HG03442 (cell line): ENCODE measurements around the gene INPP4A.

Experiments
- ATAC-seq: cut with Tn5 transposase; IDR thresholded peaks from one replicate; pipeline ENCODE4 v1.9.1; 2021; ENCODE audit warnings: mild to moderate bottlenecking, moderate library complexity; ENCODE audit not compliant: unreplicated experiment

INPP4A gene

DNA sequence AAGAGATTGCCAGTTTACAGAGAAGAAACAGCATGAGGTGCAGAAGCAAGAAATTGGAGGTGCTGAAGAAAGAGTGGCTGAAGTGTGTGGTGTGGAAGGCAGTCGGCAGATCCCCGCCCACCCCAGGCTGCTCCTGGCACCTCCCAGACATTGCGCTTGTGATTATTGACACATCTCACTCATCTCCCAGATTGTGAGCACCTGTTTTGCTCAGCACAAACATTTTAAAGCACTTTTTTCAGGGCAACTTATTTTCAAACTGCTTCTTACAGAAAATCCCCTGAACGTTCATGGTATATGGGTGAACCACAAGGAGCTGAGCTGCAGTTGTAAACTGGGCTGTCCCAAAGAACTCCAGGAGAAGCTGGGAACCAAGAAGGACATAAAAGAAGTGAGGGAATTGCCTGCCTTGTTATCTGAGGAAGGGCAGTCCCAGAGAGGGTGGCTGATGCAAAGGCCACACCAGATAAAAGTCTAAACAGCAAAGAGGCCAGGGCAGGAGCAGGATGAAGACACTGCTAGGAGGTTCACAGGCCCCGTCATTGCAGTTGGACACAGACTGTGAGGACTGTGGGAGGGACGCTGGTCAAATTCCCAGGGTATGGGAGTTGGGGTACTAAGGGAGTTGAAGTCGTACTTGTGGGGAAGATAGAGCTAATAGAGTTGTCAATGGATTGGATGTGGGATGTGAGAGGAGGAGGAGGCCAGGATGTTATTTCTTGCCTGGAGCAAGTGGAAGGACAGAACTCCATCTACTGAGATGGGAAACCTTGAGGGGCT, 65.1 kb downstream of the INPP4A start:
- ATAC-seq: no peak

GRCh38 chr2:98510322-98510662, 65.6 kb downstream of the INPP4A start:
- no peak for ATAC-seq

DNA sequence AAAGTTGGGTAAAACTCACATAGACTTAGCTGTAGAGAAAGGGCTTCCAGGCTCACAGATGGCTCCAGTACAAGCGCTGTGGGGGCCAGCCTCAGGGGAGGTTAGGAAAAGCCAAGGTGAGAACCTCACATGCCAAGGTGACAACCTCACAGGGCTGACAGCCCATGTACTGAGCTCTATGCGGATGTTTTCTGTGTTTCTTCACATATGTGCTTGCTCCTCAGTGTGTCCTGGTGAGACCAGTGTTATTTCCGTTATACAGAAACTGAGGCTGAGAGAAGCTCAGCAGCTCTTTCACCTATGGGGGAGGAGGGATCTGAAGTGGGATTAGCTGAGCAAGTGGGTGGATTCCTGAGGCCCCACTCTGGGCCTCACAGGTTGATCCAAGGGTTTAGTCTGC, 67.3 kb downstream of the INPP4A start:
- no peak for ATAC-seq

GRCh38 chr2:98512699-98513098, 68.0 kb downstream of the INPP4A start:
- ATAC-seq: no peak

- no peak for ATAC-seq
Observed at GRCh38 chr2:98514096-98514639, 69.5 kb downstream of the INPP4A start.

DNA sequence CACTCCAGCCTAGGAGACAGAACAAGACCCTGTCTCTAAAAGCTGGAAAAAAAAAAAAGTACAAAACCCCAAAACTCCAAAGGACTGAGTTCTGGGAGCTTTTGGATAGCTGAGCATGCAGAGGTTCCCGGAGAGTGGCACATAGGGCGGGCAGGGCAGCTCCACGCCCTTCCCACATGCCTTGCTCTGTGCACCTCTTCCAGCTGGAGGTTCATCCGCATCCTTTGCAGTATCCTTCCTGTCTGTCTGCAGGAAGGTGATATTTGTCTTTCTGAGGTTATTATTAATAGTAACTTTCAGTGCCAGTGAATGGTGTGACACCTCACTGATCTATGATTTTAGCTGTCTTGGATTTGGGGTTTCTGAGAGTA, 70.2 kb downstream of the INPP4A start:
- ATAC-seq: no peak

DNA sequence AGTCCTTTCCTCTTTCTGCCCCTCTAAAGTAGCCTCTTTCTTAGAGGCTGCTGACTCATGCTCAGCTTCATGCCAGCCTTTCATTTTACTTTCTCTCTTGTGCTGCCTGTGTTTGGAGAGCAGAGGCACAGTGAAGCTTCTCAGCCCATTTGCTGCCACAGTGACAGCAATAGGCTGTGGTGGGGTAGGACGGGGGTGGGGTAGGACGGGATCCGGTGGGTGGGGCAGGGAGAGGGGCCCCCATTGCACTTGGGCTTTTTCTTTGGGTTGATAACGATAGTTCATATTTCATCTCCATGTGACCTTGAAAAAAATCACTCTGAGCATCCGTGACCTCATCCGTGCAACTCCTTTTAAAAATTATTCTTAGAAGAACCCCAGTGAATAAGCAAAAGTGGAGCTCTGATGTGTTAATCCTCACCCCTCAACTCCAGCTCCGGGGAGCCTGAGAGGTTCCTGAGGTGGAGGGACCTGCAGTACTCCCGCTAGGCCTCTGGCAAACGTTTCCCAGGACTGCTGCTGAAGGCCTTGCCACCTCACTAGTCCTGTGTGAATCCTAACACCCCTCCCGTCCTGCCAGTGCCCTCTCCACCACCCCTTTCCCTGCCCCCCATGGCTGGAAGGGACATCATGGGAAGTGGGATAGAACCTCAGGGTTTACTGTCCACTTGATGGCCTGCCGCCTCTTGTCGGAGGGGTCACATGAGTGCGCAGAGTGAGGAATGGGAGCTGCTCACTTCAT, 70.8 kb downstream of the INPP4A start:
- peak; percentile 45 for ATAC-seq

DNA sequence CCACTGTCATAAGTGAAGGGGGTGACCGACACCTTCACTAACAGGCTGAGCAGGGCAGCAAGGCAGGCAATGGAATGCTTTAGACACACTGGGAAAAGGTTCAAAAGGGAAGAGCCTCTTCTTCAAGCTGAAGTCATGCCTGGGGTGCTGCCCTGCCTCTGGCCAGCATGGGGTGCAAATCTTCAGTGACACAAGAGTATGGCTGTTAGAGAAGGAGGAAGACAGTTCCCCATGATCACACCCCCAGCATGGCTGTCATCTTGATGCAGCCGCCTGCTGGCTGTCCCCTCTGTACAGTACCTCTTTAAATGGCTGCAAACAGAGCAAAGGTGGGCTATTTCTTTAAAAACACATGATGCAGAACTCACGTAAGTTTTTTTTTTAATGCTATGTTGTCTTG, 71.9 kb downstream of the INPP4A start:
- ATAC-seq: no peak

DNA sequence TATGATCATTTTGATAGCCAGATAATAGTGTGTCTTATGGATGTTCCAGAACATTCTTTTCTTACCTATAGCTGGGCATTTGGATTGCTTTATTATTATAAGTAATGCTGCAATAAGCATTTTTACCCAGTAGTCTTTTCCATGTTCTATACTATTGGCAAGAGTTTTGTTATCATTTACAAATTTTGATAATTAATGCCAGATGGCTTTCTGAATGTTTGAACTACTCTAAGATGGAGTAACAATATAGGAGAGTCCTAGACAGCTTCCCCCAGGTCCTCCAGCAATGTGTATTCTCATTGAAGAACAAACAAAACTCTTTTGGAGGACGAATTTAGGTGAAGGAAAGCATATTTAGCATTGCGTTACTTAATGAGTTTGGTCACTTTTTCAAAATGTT, 73.0 kb downstream of the INPP4A start:
- no peak for ATAC-seq

GRCh38 chr2:98518101-98518500, 73.4 kb downstream of the INPP4A start:
- ATAC-seq: no peak

GRCh38 chr2:98519156-98519555, 74.5 kb downstream of the INPP4A start:
- no peak for ATAC-seq

DNA sequence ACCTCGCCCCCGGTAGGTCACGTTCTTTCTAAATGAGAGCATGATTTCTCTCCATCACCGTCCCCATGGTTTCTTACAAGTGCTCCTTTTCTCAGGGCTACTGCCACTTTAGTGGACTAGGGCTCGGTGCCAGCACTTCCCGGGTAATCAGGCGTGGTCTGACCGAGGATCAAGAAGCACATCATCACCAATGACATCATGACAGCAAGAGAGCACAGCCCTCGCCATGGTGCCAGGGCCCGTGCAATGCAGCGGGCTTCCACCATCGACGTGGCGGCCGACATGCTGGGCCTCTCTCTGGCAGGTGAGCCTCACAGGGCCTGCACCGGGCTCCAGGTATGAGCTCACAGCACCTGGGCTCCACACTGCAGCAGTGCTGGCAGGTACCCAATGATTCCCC, 75.2 kb downstream of the INPP4A start:
- ATAC-seq: no peak

- no peak for ATAC-seq
Observed at GRCh38 chr2:98520806-98521205, 76.1 kb downstream of the INPP4A start.

DNA sequence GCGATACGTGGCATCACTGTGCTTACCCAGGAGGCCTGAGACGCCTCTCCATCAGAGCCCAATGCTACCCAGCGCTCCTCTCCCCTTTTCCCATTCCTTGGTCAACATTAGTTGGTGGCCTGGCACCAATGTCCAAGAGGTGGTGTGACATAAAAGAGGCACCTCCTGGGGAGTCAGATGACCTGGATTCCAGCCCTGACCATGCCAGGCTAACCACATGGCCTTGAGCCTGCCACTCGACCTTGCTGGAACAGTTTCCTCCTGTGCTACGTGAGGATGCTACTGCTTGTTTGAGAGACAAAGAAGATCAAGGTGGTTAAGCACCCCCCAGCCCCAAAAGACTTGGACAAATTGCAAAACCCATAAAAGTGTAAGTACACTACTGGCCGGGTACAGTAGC, 76.6 kb downstream of the INPP4A start:
- ATAC-seq: no peak

DNA sequence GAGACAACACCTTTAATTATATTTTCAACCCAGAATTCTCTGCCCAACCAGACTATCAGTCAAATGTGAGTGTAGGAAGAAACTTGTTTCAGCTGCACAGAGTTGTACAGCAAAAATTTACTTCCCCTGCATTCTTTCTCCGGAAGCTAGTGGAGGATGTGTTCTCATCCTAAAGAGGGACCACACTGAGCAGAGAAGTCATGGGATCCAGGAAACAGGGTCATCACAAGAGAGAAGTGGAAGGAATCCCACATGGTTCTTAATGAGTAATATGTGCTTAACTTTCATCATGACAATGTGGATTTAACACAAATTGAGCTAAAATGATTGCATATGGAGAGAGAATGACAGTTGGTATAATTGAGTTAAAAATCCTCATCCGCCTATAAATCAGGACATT, 78.2 kb downstream of the INPP4A start:
- ATAC-seq: no peak

- ATAC-seq: no peak
Observed at GRCh38 chr2:98524168-98524567, 79.5 kb downstream of the INPP4A start.

DNA sequence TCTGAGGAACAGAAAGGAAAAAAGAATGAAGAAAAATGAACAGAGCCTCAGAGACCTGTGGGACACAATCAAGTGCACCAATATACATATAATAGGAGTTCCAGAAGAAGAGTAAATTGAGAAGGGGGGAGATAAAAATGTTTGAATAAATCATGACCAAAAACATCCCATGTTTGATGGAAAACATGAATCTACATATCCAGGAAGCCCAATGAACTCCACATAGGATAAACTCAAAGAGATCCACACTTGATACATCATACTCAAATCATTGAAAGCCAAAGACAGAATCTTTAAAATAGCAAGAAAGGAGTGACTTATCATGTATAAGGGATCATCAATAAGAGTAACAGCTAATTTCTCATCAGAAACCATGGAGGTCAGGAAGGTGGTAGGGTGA, 83.7 kb downstream of the INPP4A start:
- no peak for ATAC-seq

GRCh38 chr2:98530114-98530513, 85.5 kb downstream of the INPP4A start:
- ATAC-seq: no peak

- ATAC-seq: no peak
Observed at GRCh38 chr2:98532756-98533155, 88.1 kb downstream of the INPP4A start.

GRCh38 chr2:98533547-98533946, 88.9 kb downstream of the INPP4A start:
- no peak for ATAC-seq

- ATAC-seq: no peak
Observed at GRCh38 chr2:98534761-98535160, 90.1 kb downstream of the INPP4A start.

DNA sequence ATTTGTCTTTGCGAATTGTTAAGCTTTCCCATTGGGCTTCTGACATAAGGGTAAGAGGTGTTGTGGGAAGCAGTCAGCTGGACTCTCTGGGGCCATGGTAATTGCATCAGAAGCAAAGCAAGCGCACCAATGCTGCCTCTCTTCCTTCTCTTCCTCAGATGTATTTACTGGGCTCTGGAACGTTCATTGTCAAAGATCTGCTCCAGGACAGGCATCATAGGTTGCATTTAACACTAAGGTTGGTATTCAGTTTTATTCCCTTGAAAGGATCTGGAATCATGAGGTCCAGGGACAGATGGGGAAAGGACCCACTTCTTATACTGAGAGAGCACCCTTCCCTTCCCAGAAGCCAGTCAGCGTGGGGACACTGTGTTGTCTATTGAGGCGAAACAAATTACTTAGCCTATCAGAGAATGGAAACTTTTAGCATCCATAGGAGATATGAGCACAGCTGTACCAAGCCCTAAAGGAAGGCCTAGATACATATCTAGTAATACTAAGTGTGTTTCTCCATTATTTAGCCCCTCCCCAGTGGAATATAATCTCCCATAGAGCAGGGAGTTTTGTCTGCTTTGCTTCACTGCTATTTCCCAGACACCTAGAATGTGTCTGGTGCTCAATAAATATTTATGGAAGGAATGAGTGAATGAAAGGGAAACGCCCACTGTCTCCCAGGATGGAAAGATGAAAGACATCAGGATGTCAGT, 91.5 kb downstream of the INPP4A start:
- ATAC-seq: no peak
